ENCODE results near the gene SPTBN5. TPM values are rescaled to one million over a fixed set of nuclear protein-coding genes. Genes with fewer than 3 reads are reported as not detected.

SPTBN5 gene
- total and polyA plus RNA-seq, 2 donors (not counting 1 experiment from before 2014, with no cell fraction given) = 0.55 to 1.4 TPM

DNA sequence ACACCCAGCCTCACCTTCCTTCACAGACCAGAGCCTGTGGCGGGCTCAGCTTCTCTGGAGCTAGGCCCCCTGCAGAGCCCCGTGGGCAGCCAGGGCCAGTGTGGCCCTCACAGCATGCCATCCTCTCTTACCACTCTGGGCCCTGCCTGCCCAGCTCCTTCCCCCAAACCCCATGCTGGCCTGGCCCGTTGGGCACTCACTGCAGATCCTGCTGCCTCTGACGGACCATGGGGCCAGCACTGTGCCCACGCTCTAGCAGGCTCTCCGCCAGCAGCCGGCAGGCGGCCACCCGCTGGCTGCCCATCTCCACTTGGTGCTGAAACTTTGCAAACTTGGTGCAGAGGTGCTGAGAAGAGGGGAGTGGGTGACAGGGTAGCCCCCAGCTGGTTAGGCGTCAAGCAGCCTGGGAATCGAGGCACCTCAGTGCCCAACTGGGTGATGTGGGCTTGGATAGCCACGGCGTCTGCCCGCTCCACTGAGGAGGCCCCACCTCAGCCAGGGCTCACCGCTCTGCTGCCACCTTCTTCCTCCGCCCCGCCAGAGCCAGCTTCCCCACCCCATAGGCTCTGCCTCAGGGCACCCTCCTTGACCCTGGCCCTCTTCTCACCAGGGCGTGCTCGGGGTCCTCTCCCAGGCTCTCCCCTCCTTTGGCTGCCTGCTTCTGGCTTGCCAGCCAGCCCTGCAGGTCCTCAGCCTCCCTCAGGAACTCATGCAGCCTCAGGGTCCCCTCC, 22.5 kb downstream of the SPTBN5 start:
- Histone ChIP-seq H3K27me3 (replicated peaks in 1 of 4; ENCODE audit: control extremely low read depth in 1 of 4, control insufficient read depth in 3 of 4, insufficient read depth in 4 of 4, low read length in 3 of 4) (peaks cover 0 to 5% (median 0%) of the 10 kb centered on the region in 4 experiments), H4K20me1 (ENCODE audit: control insufficient read depth, insufficient read depth, low read length, poor library complexity, severe bottlenecking) (no peaks in the 10 kb centered on the region), H3K9ac (ENCODE audit: low read length) (no peak overlapping the region), H3K9me3 (ENCODE audit: control extremely low read depth in 1 of 3, control insufficient read depth in 2 of 3, insufficient read depth in 1 of 3, low read length in 2 of 3) (no peaks in the 10 kb centered on the region), H3K4me1 (ENCODE audit: control insufficient read depth in 2 of 2, insufficient read depth in 2 of 2, low read length in 2 of 2) (peaks cover 0 to 7% of the 10 kb centered on the region in 2 donors), H3K36me3 (replicated peaks in 1 of 2; ENCODE audit: control extremely low read depth in 1 of 2, control insufficient read depth in 1 of 2, extremely low read depth in 1 of 2, insufficient read depth in 2 of 2, low read length in 1 of 2) (no peaks in the 10 kb centered on the region), H3K27ac (ENCODE audit: low read length in 2 of 2) (no peak overlapping the region), H3K4me2 (replicated peaks; ENCODE audit: low read depth, low read length, poor library complexity, severe bottlenecking) (no peak overlapping the region), H3K4me3 (ENCODE audit: control extremely low read depth in 1 of 5, extremely low read depth in 1 of 5, insufficient read depth in 1 of 5, low read depth in 2 of 5, low read length in 4 of 5) (no peak overlapping the region), H3K79me2 (ENCODE audit: control insufficient read depth, insufficient read depth, low read length) (no peaks in the 10 kb centered on the region), H2AFZ (ENCODE audit: insufficient read depth, low read depth, low read length, poor library complexity, severe bottlenecking) (no peak overlapping the region)
- DNase-seq = no peak
- no peak for ATAC-seq (ENCODE audit: low read depth)
- peaks cover 7% of the 10 kb centered on the region for H3K4me1 Mint-ChIP-seq
- no peak for TF ChIP-seq EZH2 (IDR thresholded peaks at IDR 0.05; ENCODE audit: borderline replicate concordance, insufficient read depth, low read depth, low read length, poor library complexity, severe bottlenecking)
- intact Hi-C loops (cut with micrococcal nuclease) = no loop called here
- ChIA-PET POLR2A (no interaction called here), CTCF (no interaction called here)
- no peak overlapping the region for H3K27ac Mint-ChIP-seq
- no peaks in the 10 kb centered on the region for H3K9me3 Mint-ChIP-seq (ENCODE audit: insufficient read depth)
- H3K27me3 Mint-ChIP-seq = peaks cover 10% of the 10 kb centered on the region
- WGBS (ENCODE audit: insufficient coverage) = 85% methylated on average over 19 of the region's 19 CpGs
- H3K4me3 Mint-ChIP-seq = no peak overlapping the region

DNA sequence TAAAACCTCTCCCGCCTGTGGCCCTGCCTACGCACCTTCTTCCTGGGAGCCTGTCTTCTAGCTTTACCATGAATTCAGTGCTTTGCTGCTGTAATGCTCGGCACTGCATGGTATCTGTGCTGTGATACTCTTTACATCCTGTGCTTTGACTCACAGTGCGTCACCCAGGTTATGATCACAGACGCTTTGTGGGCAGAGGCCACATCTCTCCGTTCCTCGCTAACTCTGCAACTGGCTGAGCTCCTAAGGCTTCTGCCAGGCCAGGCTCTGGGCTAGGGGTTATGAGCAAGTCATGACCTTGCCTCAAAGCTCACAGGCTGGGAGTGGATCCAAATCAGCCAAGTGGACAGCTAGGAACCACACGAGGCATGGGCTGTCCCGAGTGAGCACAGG, 23.2 kb downstream of the SPTBN5 start:
- Mint-ChIP-seq H3K27me3 (peaks cover 7% of the 10 kb centered on the region), H3K27ac (no peak overlapping the region), H3K9me3 (ENCODE audit: insufficient read depth) (no peaks in the 10 kb centered on the region), H3K4me1 (peaks cover under 1% of the 10 kb centered on the region), H3K4me3 (no peak overlapping the region)
- TF ChIP-seq EZH2 (IDR thresholded peaks at IDR 0.05; ENCODE audit: borderline replicate concordance, insufficient read depth, low read depth, low read length, poor library complexity, severe bottlenecking) = no peak
- TF ChIP-seq, protein P1, sequence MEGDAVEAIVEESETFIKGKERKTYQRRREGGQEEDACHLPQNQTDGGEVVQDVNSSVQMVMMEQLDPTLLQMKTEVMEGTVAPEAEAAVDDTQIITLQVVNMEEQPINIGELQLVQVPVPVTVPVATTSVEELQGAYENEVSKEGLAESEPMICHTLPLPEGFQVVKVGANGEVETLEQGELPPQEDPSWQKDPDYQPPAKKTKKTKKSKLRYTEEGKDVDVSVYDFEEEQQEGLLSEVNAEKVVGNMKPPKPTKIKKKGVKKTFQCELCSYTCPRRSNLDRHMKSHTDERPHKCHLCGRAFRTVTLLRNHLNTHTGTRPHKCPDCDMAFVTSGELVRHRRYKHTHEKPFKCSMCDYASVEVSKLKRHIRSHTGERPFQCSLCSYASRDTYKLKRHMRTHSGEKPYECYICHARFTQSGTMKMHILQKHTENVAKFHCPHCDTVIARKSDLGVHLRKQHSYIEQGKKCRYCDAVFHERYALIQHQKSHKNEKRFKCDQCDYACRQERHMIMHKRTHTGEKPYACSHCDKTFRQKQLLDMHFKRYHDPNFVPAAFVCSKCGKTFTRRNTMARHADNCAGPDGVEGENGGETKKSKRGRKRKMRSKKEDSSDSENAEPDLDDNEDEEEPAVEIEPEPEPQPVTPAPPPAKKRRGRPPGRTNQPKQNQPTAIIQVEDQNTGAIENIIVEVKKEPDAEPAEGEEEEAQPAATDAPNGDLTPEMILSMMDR (IDR thresholded peaks at IDR 0.05) = no peak
- CTCF ChIA-PET = no interaction called here
- no peak for ATAC-seq (ENCODE audit: low read depth)
- no peak overlapping the region for H3K4me3 ChIP-seq (ENCODE audit: control extremely low read depth in 1 of 5, extremely low read depth in 1 of 5, insufficient read depth in 1 of 5, low read depth in 2 of 5, low read length in 4 of 5)
- DNase-seq = no peak
- no peaks in the 10 kb centered on the region for H3K79me2 ChIP-seq (ENCODE audit: control insufficient read depth, insufficient read depth, low read length)
- peaks cover 0 to 5% (median 0%) of the 10 kb centered on the region in 4 experiments for H3K27me3 ChIP-seq (replicated peaks in 1 of 4; ENCODE audit: control extremely low read depth in 1 of 4, control insufficient read depth in 3 of 4, insufficient read depth in 4 of 4, low read length in 3 of 4)
- no peak overlapping the region for H3K27ac ChIP-seq (ENCODE audit: low read length in 2 of 2)
- H3K9me3 ChIP-seq (ENCODE audit: control extremely low read depth in 1 of 3, control insufficient read depth in 2 of 3, insufficient read depth in 1 of 3, low read length in 2 of 3) = no peaks in the 10 kb centered on the region
- peaks cover 0 to 3% of the 10 kb centered on the region in 2 donors for H3K4me1 ChIP-seq (ENCODE audit: control insufficient read depth in 2 of 2, insufficient read depth in 2 of 2, low read length in 2 of 2)
- no peak overlapping the region for H3K4me2 ChIP-seq (replicated peaks; ENCODE audit: low read depth, low read length, poor library complexity, severe bottlenecking)
- 72% methylated on average over 9 of the region's 9 CpGs for WGBS (ENCODE audit: insufficient coverage)
- H2AFZ ChIP-seq (ENCODE audit: insufficient read depth, low read depth, low read length, poor library complexity, severe bottlenecking) = no peak overlapping the region
- intact Hi-C loops (cut with micrococcal nuclease) = no loop called here
- no peaks in the 10 kb centered on the region for H3K36me3 ChIP-seq (replicated peaks in 1 of 2; ENCODE audit: control extremely low read depth in 1 of 2, control insufficient read depth in 1 of 2, extremely low read depth in 1 of 2, insufficient read depth in 2 of 2, low read length in 1 of 2)
- no peak overlapping the region for H3K9ac ChIP-seq (ENCODE audit: low read length)
- POLR2A ChIA-PET = no interaction called here
- H4K20me1 ChIP-seq (ENCODE audit: control insufficient read depth, insufficient read depth, low read length, poor library complexity, severe bottlenecking) = no peaks in the 10 kb centered on the region

Measured in B cell (primary cell).